ENCODE measurements around the gene KANSL1.
"Not testable (repeated sequence)": the region's sequence is repeated elsewhere in the genome, so short reads cannot be mapped to it uniquely, and the experiment has no call there.

The KANSL1 gene

GRCh38 chr17:46111236-46111635, 82.0 kb downstream of the KANSL1 start:
- not testable (repeated sequence) for DNase-seq

GRCh38 chr17:46110219-46110618, 83.0 kb downstream of the KANSL1 start:
- no peak for DNase-seq

- no peak for DNase-seq
These were observed 83.5 kb downstream of the KANSL1 start for GRCh38 chr17:46109603-46110189.

GRCh38 chr17:46108550-46109110, 84.6 kb downstream of the KANSL1 start:
- no peak for DNase-seq

- no peak for DNase-seq
These were observed 85.1 kb downstream of the KANSL1 start for GRCh38 chr17:46108120-46108519.

GRCh38 chr17:46106966-46107644, 86.1 kb downstream of the KANSL1 start:
- no peak for DNase-seq

- not testable (repeated sequence) for DNase-seq
These were observed 90.4 kb downstream of the KANSL1 start for GRCh38 chr17:46102806-46103205.

GRCh38 chr17:46101785-46102617, 91.2 kb downstream of the KANSL1 start:
- not testable (repeated sequence) for DNase-seq

- no peak for DNase-seq
These were observed 92.6 kb downstream of the KANSL1 start for GRCh38 chr17:46100590-46100989.

- no peak for DNase-seq
These were observed 93.4 kb downstream of the KANSL1 start for GRCh38 chr17:46099865-46100264.

- DNase-seq, result no peak
These were observed 95.7 kb downstream of the KANSL1 start for GRCh38 chr17:46097497-46097896.

- DNase-seq, result no peak
These were observed 100.2 kb downstream of the KANSL1 start for GRCh38 chr17:46092991-46093390.

- DNase-seq, result no peak
These were observed 102.4 kb downstream of the KANSL1 start for GRCh38 chr17:46090871-46091270.

- DNase-seq, result no peak
These were observed 103.8 kb downstream of the KANSL1 start for GRCh38 chr17:46089389-46089965.

GRCh38 chr17:46088595-46088994, 104.6 kb downstream of the KANSL1 start:
- DNase-seq, result no peak

- DNase-seq, result not testable (repeated sequence)
These were observed 105.4 kb downstream of the KANSL1 start for GRCh38 chr17:46087871-46088270.

- DNase-seq, result no peak
These were observed 106.4 kb downstream of the KANSL1 start for GRCh38 chr17:46086821-46087220.

- DNase-seq, result no peak
These were observed 107.7 kb downstream of the KANSL1 start for GRCh38 chr17:46085522-46085921.

- DNase-seq, result no peak
These were observed 111.0 kb downstream of the KANSL1 start for GRCh38 chr17:46082257-46082656.

GRCh38 chr17:46081018-46081320, 112.3 kb downstream of the KANSL1 start:
- no peak for DNase-seq

- DNase-seq, result no peak
These were observed 112.9 kb downstream of the KANSL1 start for GRCh38 chr17:46080118-46081017.

- no peak for DNase-seq
These were observed 114.6 kb downstream of the KANSL1 start for GRCh38 chr17:46078675-46079074.

Data from CD4-positive, alpha-beta T cell treated with Interleukin-1 beta for 1 hour (primary cell).